ENCODE data around the gene ESR2. TPM values are rescaled to one million over a fixed set of nuclear protein-coding genes. Genes with fewer than 3 reads are reported as not detected.

The ESR2 gene
- polyA plus RNA-seq, 3 donors, result 0.04 TPM; not detected in 2

DNA sequence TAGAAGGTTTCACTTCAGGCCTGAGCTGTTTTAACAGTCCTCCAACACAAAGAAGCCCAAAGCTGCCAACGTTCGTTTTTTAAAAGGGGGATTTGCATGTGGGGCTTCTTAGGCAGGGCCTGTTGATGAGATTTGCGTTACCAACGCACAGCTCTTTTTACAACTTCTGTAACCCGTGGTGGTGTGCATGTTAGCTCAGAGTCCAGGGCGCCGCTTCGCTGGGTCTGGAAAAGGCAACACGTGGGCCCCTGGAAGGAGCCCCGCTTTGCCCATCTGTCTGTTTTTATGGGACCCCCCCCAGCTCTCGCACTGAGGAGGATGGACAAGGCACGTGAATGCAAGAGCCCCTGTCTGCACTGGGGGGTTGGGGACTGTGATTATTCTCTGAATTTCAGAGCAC, 84.0 kb downstream of the ESR2 start:
- no peak overlapping the region for H3K4me2 ChIP-seq (replicated peaks; ENCODE audit: extremely low read depth, low read length, poor library complexity, severe bottlenecking)
- no peak overlapping the region for H2AFZ ChIP-seq (ENCODE audit: insufficient read depth, low read depth, low read length, poor library complexity, severe bottlenecking)
- H3K27me3 ChIP-seq (ENCODE audit: control insufficient read depth in 2 of 2, insufficient read depth in 2 of 2, low read length in 2 of 2), result no peaks in the 10 kb centered on the region
- no peak overlapping the region for H3K4me3 ChIP-seq (replicated peaks in 1 of 3; ENCODE audit: low read depth in 2 of 3, low read length in 3 of 3)
- H3K36me3 ChIP-seq (replicated peaks in 1 of 2; ENCODE audit: control insufficient read depth in 1 of 2, insufficient read depth in 2 of 2, low read length in 2 of 2), result no peaks in the 10 kb centered on the region
- intact Hi-C loops (cut with micrococcal nuclease), result no loop called here
- H3K27ac ChIP-seq (ENCODE audit: low read depth in 1 of 2, low read length in 2 of 2), result no peak overlapping the region
- H3K4me1 ChIP-seq (ENCODE audit: control insufficient read depth in 1 of 2, insufficient read depth in 2 of 2, low read length in 2 of 2), result no peaks in the 10 kb centered on the region
- Mint-ChIP-seq H3K4me3 (no peak overlapping the region), H3K27ac (no peak overlapping the region), H3K9me3 (no peaks in the 10 kb centered on the region), H3K27me3 (ENCODE audit: low read depth in 3 of 3) (peaks cover 2 to 7% (median 7%) of the 10 kb centered on the region in 3 donors), H3K4me1 (no peaks in the 10 kb centered on the region), H3K36me3 (no peaks in the 10 kb centered on the region)
- no peaks in the 10 kb centered on the region for H3K9me3 ChIP-seq (replicated peaks in 1 of 2; ENCODE audit: control insufficient read depth in 1 of 2, insufficient read depth in 1 of 2, low read length in 2 of 2)
- no peak overlapping the region for H3K9ac ChIP-seq (ENCODE audit: insufficient read depth, low read length, poor library complexity, severe bottlenecking)
- no peak for DNase-seq
- 96% methylated on average over 10 of the region's 12 CpGs for WGBS (ENCODE audit: insufficient coverage)
- no peaks in the 10 kb centered on the region for H4K20me1 ChIP-seq (ENCODE audit: insufficient read depth, low read length)
- no peaks in the 10 kb centered on the region for H3K79me2 ChIP-seq (ENCODE audit: insufficient read depth, low read length)
- TF ChIP-seq, protein P1, sequence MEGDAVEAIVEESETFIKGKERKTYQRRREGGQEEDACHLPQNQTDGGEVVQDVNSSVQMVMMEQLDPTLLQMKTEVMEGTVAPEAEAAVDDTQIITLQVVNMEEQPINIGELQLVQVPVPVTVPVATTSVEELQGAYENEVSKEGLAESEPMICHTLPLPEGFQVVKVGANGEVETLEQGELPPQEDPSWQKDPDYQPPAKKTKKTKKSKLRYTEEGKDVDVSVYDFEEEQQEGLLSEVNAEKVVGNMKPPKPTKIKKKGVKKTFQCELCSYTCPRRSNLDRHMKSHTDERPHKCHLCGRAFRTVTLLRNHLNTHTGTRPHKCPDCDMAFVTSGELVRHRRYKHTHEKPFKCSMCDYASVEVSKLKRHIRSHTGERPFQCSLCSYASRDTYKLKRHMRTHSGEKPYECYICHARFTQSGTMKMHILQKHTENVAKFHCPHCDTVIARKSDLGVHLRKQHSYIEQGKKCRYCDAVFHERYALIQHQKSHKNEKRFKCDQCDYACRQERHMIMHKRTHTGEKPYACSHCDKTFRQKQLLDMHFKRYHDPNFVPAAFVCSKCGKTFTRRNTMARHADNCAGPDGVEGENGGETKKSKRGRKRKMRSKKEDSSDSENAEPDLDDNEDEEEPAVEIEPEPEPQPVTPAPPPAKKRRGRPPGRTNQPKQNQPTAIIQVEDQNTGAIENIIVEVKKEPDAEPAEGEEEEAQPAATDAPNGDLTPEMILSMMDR (IDR thresholded peaks at IDR 0.05), result no peak

DNA sequence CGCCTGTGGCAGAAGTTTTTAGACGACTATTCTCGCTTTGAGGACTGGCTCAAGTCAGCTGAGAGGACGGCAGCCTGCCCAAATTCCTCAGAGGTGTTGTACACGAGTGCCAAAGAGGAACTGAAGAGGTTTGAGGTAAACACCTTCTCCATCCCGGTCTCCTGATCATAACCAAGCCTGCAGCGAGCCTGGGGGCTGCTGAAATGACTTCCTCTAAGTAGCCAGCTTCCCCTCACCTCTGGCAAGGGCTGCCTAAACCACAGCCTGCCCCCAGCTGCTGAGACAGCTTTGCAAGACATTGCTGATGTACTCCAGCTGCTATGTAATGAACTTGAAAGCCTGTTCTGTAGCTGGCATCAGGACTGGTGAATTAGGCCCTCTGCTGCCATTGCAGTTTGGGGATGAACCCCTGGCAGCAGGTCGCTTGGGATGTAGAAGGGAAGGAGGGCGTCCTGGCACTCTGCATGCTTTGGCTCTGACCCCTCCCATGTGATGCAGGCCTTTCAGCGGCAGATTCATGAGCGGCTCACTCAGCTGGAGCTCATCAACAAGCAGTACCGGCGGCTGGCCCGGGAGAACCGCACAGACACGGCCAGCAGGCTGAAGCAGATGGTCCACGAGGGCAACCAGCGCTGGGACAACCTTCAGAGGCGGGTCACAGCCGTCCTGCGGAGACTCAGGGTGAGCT, 84.6 kb downstream of the ESR2 start:
- Mint-ChIP-seq H3K9me3 (no peaks in the 10 kb centered on the region), H3K4me3 (no peak overlapping the region), H3K27me3 (ENCODE audit: low read depth in 3 of 3) (peaks cover 2 to 7% (median 7%) of the 10 kb centered on the region in 3 donors), H3K4me1 (no peaks in the 10 kb centered on the region), H3K36me3 (no peaks in the 10 kb centered on the region), H3K27ac (no peak overlapping the region)
- H3K27me3 ChIP-seq (ENCODE audit: control insufficient read depth in 2 of 2, insufficient read depth in 2 of 2, low read length in 2 of 2), result no peaks in the 10 kb centered on the region
- TF ChIP-seq, protein P1 (IDR thresholded peaks at IDR 0.05), result no peak
- no peaks in the 10 kb centered on the region for H4K20me1 ChIP-seq (ENCODE audit: insufficient read depth, low read length)
- no peaks in the 10 kb centered on the region for H3K4me1 ChIP-seq (ENCODE audit: control insufficient read depth in 1 of 2, insufficient read depth in 2 of 2, low read length in 2 of 2)
- H3K36me3 ChIP-seq (replicated peaks in 1 of 2; ENCODE audit: control insufficient read depth in 1 of 2, insufficient read depth in 2 of 2, low read length in 2 of 2), result no peaks in the 10 kb centered on the region
- no peak overlapping the region for H2AFZ ChIP-seq (ENCODE audit: insufficient read depth, low read depth, low read length, poor library complexity, severe bottlenecking)
- no peak overlapping the region for H3K4me3 ChIP-seq (replicated peaks in 1 of 3; ENCODE audit: low read depth in 2 of 3, low read length in 3 of 3)
- WGBS (ENCODE audit: insufficient coverage), result 52% methylated on average over 17 of the region's 21 CpGs
- DNase-seq, result no peak
- no peak overlapping the region for H3K9ac ChIP-seq (ENCODE audit: insufficient read depth, low read length, poor library complexity, severe bottlenecking)
- intact Hi-C loops (cut with micrococcal nuclease), result no loop called here
- no peak overlapping the region for H3K27ac ChIP-seq (ENCODE audit: low read depth in 1 of 2, low read length in 2 of 2)
- H3K79me2 ChIP-seq (ENCODE audit: insufficient read depth, low read length), result no peaks in the 10 kb centered on the region
- no peaks in the 10 kb centered on the region for H3K9me3 ChIP-seq (replicated peaks in 1 of 2; ENCODE audit: control insufficient read depth in 1 of 2, insufficient read depth in 1 of 2, low read length in 2 of 2)
- H3K4me2 ChIP-seq (replicated peaks; ENCODE audit: extremely low read depth, low read length, poor library complexity, severe bottlenecking), result no peak overlapping the region

Measured in CD14-positive monocyte (primary cell).